Spleen (tissue), 7 donors: ENCODE results near the gene SMIM3.
"Not testable (repeated sequence)": the region's sequence is repeated elsewhere in the genome, so short reads cannot be mapped to it uniquely, and the experiment has no call there.

Experiments
- CTCF ChIP-seq, 11 experiments: fragments of 200-600 bp in 7 of 11; fragments of 450-650 bp in 4 of 11; sonication (generic) in 4 of 11; IDR thresholded peaks in 8 of 11; conservative IDR thresholded peaks in 3 of 11; 1 replicate in 7 of 11; 2 replicates in 4 of 11; pipeline versions ENCODE4 v1.4.0 to v1.8.0; 2016 to 2021; ENCODE audit warnings: antibody characterized with exemption in 11 of 11, inconsistent platforms in 4 of 11, mild to moderate bottlenecking in 1 of 11
- POLR2A ChIP-seq, 3 donors: fragments of 450-650 bp; IDR thresholded peaks; one replicate each; pipeline ENCODE4 v1.5.1; 2017; ENCODE audit warnings: antibody characterized with exemption in 3 of 3, mild to moderate bottlenecking in 1 of 3
- POLR2AphosphoS5 ChIP-seq, 3 donors: sonication (generic); formaldehyde crosslinking; IDR thresholded peaks; one replicate each; pipeline ENCODE4 v1.5.1; 2017; ENCODE audit warnings: antibody characterized with exemption in 3 of 3
- donor health status: DM: no; HTN: no; CAD: no; lungs with moderate emphysema.
- donor health status: DM: no; HTN: no; CAD: no.
- donor health status: DM: no; HTN: no; CAD: no.

- TF ChIP-seq CTCF (IDR thresholded peaks at IDR 0.05 in 8 of 11, conservative IDR thresholded peaks at IDR 0.05 in 3 of 11); POLR2AphosphoS5 (IDR thresholded peaks at IDR 0.05); POLR2A (IDR thresholded peaks at IDR 0.05): not testable (repeated sequence)
Measured at GRCh38 chr5:150831821-150832220, 53.3 kb downstream of the SMIM3 start.
